LoVo (cell line): ENCODE data around the gene ZMAT5.

ENCODE experiments used
- DNase-seq: peaks from one replicate; pipeline ENCODE4 v3.0.0-alpha.2; 2016; ENCODE audit warnings: low spot score

The ZMAT5 gene

GRCh38 chr22:29766632-29767170 is at the start of gene ZMAT5:
Gene ZMAT5, minus strand, starts transcription at chr22:29767007. Its CDS starts 18,463 bp downstream, at chr22:29748544.
- peak; percentile 97 for DNase-seq

- DNase-seq = no peak
These were observed 49.7 kb upstream of the ZMAT5 start for GRCh38 chr22:29816539-29816938.

GRCh38 chr22:29816128-29816527 is 49.3 kb upstream of the ZMAT5 start:
- no peak for DNase-seq

GRCh38 chr22:29815580-29815979 is 48.8 kb upstream of the ZMAT5 start:
- no peak for DNase-seq

GRCh38 chr22:29814003-29814402 is 47.2 kb upstream of the ZMAT5 start:
- no peak for DNase-seq

- no peak for DNase-seq
These were observed 46.8 kb upstream of the ZMAT5 start for GRCh38 chr22:29813563-29813962.

GRCh38 chr22:29813126-29813525 is 46.3 kb upstream of the ZMAT5 start:
- no peak for DNase-seq

- no peak for DNase-seq
These were observed 44.6 kb upstream of the ZMAT5 start for GRCh38 chr22:29811377-29811776.

GRCh38 chr22:29810216-29810615 is 43.4 kb upstream of the ZMAT5 start:
- no peak for DNase-seq

GRCh38 chr22:29806196-29806595 is 39.4 kb upstream of the ZMAT5 start:
- DNase-seq = no peak

GRCh38 chr22:29804985-29805384 is 38.2 kb upstream of the ZMAT5 start:
- DNase-seq = no peak

GRCh38 chr22:29803190-29803589 is 36.4 kb upstream of the ZMAT5 start:
- DNase-seq = no peak

- no peak for DNase-seq
These were observed 35.0 kb upstream of the ZMAT5 start for GRCh38 chr22:29801796-29802195.

- DNase-seq = no peak
These were observed 34.3 kb upstream of the ZMAT5 start for GRCh38 chr22:29801153-29801552.

- peak; percentile 28 for DNase-seq
These were observed 32.4 kb upstream of the ZMAT5 start for GRCh38 chr22:29799217-29799680.

GRCh38 chr22:29798801-29799200 is 32.0 kb upstream of the ZMAT5 start:
- DNase-seq = no peak

GRCh38 chr22:29798318-29798717 is 31.5 kb upstream of the ZMAT5 start:
- DNase-seq = no peak

- DNase-seq = no peak
These were observed 30.5 kb upstream of the ZMAT5 start for GRCh38 chr22:29797351-29797750.

- DNase-seq = no peak
These were observed 28.9 kb upstream of the ZMAT5 start for GRCh38 chr22:29795663-29796062.

- DNase-seq = no peak
These were observed 26.6 kb upstream of the ZMAT5 start for GRCh38 chr22:29793396-29793795.

GRCh38 chr22:29790061-29790460 is 23.3 kb upstream of the ZMAT5 start:
- no peak for DNase-seq

- DNase-seq = no peak
These were observed 21.8 kb upstream of the ZMAT5 start for GRCh38 chr22:29788339-29789279.

- no peak for DNase-seq
These were observed 20.7 kb upstream of the ZMAT5 start for GRCh38 chr22:29787371-29787980.
